Measurements from ENCODE around the gene PRSS16. TPM values are rescaled to one million over a fixed set of nuclear protein-coding genes. Genes with fewer than 3 reads are reported as not detected.

Gene PRSS16
- total RNA-seq, 1 experiment from 2014 or later: 32.5 TPM

DNA sequence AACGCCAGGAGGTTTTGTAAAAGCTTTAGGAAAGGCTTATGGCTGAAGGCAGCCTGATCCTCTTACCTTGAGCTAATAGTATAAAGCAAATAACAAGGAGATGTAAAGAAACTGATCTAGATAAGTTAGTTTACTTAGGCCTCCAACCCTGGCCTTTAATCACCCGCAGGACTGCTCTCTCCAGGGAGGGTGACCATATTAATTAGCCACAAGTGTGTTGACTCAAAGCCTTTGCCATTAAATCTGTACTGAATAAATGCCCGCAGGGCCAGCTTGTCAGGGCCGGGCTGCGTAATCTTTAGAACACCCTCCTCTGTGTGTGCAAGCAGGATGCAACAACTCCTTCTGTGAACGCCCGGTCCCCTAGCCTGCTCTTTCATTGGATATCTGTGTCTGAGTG is 6.1 kb upstream of the PRSS16 start:
- no peak overlapping the region for H3K4me2 ChIP-seq
- H3K79me2 ChIP-seq (ENCODE audit: low read depth): no peaks in the 10 kb centered on the region
- no peak overlapping the region for H3K27ac ChIP-seq
- peaks cover 15% of the 10 kb centered on the region for H3F3A ChIP-seq (ENCODE audit: insufficient read depth, low read depth)
- no peak overlapping the region for H3K4me3 ChIP-seq
- peak in 1 of 2 experiments; percentile 76 for DNase-seq
- intact Hi-C loops (cut with micrococcal nuclease; ENCODE audit: unreplicated experiment): no loop called here
- H3K4me1 ChIP-seq (replicated peaks; ENCODE audit: insufficient read depth): peaks cover 4% of the 10 kb centered on the region; the same call in 1 of the 2 replicates
- POLR2A ChIA-PET (ENCODE audit: unreplicated experiment): no interaction called here
- CTCF ChIA-PET: no interaction called here
- no peak overlapping the region for H2AFZ ChIP-seq
- no peaks in the 10 kb centered on the region for H3K9me2 ChIP-seq (ENCODE audit: insufficient read depth)
- no TSS peak for BruUV-seq (replicated peaks)
- H4K20me1 ChIP-seq (ENCODE audit: insufficient read depth): no peaks in the 10 kb centered on the region
- no peaks in the 10 kb centered on the region for H3K9me3 ChIP-seq (ENCODE audit: insufficient read depth, low read depth)
- H3K36me3 ChIP-seq (ENCODE audit: low read depth): no peaks in the 10 kb centered on the region
- TF ChIP-seq EZH2 (IDR thresholded peaks at IDR 0.05; ENCODE audit: low read depth): no peak
- peaks cover 3% of the 10 kb centered on the region; the same call in 1 of the 2 replicates for H3K27me3 ChIP-seq (ENCODE audit: insufficient read depth, low read depth)

DNA sequence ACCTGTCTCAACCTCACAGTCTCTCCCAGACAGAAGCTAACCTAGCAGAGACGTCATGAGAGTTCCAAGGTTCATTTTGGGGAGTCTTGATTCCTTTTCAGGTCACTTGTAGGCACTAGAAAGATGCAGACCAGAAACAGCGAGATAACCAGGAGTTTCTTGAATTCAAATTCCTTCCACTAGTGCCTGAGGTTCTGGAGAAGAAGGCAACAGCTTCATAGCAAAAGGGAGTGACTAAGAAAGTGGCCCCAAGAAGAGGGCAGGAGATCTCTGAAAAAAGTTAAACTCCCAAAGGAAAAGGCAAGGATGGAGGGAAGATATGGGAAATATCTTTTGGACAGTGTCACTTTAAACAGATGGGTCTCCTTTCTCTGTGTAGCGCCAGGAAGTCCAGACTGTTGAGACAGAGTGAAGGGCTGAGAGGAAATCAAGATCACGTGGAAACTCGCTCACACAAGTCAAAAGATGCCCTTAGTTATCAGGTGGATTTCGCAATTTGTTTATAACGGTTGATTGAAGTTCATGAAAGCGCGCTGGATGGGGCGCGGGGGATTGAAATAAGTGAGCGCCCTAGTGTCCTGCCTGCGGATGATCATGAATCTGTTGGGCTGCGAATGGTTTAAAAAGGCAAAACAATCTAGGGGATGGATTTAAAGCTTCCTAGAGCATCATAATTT is 4.8 kb upstream of the PRSS16 start:
- Histone ChIP-seq H3K9me3 (ENCODE audit: insufficient read depth, low read depth) (no peaks in the 10 kb centered on the region), H3F3A (ENCODE audit: insufficient read depth, low read depth) (peaks cover 2% of the 10 kb centered on the region; the same call in 1 of the 2 replicates), H3K9me2 (ENCODE audit: insufficient read depth) (no peaks in the 10 kb centered on the region), H3K27me3 (ENCODE audit: insufficient read depth, low read depth) (peaks cover 3% of the 10 kb centered on the region; the same call in 1 of the 2 replicates), H3K4me1 (replicated peaks; ENCODE audit: insufficient read depth) (peaks cover 2% of the 10 kb centered on the region; the same call in 1 of the 2 replicates), H3K4me2 (no peak overlapping the region), H3K4me3 (no peak overlapping the region), H4K20me1 (ENCODE audit: insufficient read depth) (no peaks in the 10 kb centered on the region), H2AFZ (no peak overlapping the region), H3K27ac (no peak overlapping the region), H3K36me3 (ENCODE audit: low read depth) (no peaks in the 10 kb centered on the region), H3K79me2 (ENCODE audit: low read depth) (no peaks in the 10 kb centered on the region)
- DNase-seq: no peak
- ChIA-PET CTCF (no interaction called here), POLR2A (ENCODE audit: unreplicated experiment) (interaction anchor here (0.6 kb wide), 1 partner anchor 576 kb away, joined by 3 read pairs; no protein-coding TSS in a partner anchor)
- BruUV-seq (replicated peaks): no TSS peak
- TF ChIP-seq, protein P1, sequence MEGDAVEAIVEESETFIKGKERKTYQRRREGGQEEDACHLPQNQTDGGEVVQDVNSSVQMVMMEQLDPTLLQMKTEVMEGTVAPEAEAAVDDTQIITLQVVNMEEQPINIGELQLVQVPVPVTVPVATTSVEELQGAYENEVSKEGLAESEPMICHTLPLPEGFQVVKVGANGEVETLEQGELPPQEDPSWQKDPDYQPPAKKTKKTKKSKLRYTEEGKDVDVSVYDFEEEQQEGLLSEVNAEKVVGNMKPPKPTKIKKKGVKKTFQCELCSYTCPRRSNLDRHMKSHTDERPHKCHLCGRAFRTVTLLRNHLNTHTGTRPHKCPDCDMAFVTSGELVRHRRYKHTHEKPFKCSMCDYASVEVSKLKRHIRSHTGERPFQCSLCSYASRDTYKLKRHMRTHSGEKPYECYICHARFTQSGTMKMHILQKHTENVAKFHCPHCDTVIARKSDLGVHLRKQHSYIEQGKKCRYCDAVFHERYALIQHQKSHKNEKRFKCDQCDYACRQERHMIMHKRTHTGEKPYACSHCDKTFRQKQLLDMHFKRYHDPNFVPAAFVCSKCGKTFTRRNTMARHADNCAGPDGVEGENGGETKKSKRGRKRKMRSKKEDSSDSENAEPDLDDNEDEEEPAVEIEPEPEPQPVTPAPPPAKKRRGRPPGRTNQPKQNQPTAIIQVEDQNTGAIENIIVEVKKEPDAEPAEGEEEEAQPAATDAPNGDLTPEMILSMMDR (conservative IDR thresholded peaks at IDR 0.05): no peak
- no peak for TF ChIP-seq EZH2 (IDR thresholded peaks at IDR 0.05; ENCODE audit: low read depth)
- intact Hi-C loops (cut with micrococcal nuclease; ENCODE audit: unreplicated experiment): no loop called here

DNA sequence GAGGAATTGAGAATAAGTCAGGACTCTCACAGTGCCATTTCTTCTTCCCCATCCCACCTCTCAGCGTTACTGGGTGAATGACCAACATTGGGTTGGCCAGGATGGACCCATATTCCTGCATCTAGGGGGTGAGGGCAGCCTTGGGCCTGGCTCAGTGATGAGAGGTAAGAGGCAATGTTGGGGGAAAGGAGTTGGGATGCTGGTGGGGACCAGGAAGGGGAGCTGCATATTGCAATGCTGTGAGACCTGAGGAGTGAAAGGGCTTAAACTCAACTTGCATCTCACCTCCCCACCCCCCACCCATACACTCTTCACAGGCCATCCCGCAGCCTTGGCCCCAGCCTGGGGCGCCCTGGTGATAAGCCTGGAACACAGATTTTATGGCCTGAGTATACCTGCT is 1.3 kb downstream of the PRSS16 start:
- Histone ChIP-seq H3K4me1 (replicated peaks; ENCODE audit: insufficient read depth) (peaks cover 11% of the 10 kb centered on the region), H2AFZ (no peak overlapping the region), H3K9me2 (ENCODE audit: insufficient read depth) (no peaks in the 10 kb centered on the region), H3K27me3 (ENCODE audit: insufficient read depth, low read depth) (no peaks in the 10 kb centered on the region), H3K4me3 (no peak overlapping the region), H3K4me2 (no peak overlapping the region), H4K20me1 (ENCODE audit: insufficient read depth) (no peaks in the 10 kb centered on the region), H3K27ac (no peak overlapping the region), H3K79me2 (ENCODE audit: low read depth) (no peaks in the 10 kb centered on the region), H3K36me3 (ENCODE audit: low read depth) (no peaks in the 10 kb centered on the region), H3F3A (ENCODE audit: insufficient read depth, low read depth) (peaks cover 4% of the 10 kb centered on the region; the same call in 1 of the 2 replicates), H3K9me3 (ENCODE audit: insufficient read depth, low read depth) (no peaks in the 10 kb centered on the region)
- ChIA-PET POLR2A (ENCODE audit: unreplicated experiment) (interaction anchor here (0.6 kb wide), 1 partner anchor 382 kb away, joined by 4 read pairs; no protein-coding TSS in a partner anchor), CTCF (interaction anchor here (0.6 kb wide), 1 partner anchor 647 kb away, joined by 5 read pairs; no protein-coding TSS in a partner anchor)
- TF ChIP-seq, protein P1 (conservative IDR thresholded peaks at IDR 0.05): no peak
- no peak for TF ChIP-seq EZH2 (IDR thresholded peaks at IDR 0.05; ENCODE audit: low read depth)
- no peak for DNase-seq
- BruUV-seq (replicated peaks): no TSS peak
- intact Hi-C loops (cut with micrococcal nuclease; ENCODE audit: unreplicated experiment): no loop called here
